H1 (cell line): ENCODE data around the gene FRMD4A. TPM values are rescaled to one million over a fixed set of nuclear protein-coding genes. Genes with fewer than 3 reads are reported as not detected.

Experiments
- EP300 ChIP-seq, 2 experiments: IDR thresholded peaks; 1 replicate in 1 of 2; 2 replicates in 1 of 2; pipeline ENCODE4 v1.6.1; 2011 to 2012; ENCODE audit warnings: low read depth in 2 of 2, low read length in 2 of 2, mild to moderate bottlenecking in 2 of 2, borderline replicate concordance in 1 of 2, inconsistent platforms in 1 of 2, moderate library complexity in 1 of 2
- GABPA ChIP-seq: IDR thresholded peaks from 2 replicates; pipeline ENCODE4 v1.6.1; 2011; ENCODE audit warnings: mild to moderate bottlenecking, low read length, moderate library complexity, borderline replicate concordance; ENCODE audit not compliant: insufficient read depth
- JUN ChIP-seq: IDR thresholded peaks from 2 replicates; pipeline ENCODE4 v1.6.1; 2011; ENCODE audit warnings: low read depth, mild to moderate bottlenecking, improper control_type of control experiment, low read length
- KDM5A ChIP-seq: fragments of 200-600 bp; IDR thresholded peaks from 2 replicates; pipeline ENCODE4 v1.7.1; 2012; ENCODE audit warnings: mild to moderate bottlenecking, low read length, inconsistent platforms, mixed read lengths
- NRF1 ChIP-seq: IDR thresholded peaks from 2 replicates; pipeline ENCODE4 v1.6.1; 2011; ENCODE audit warnings: mild to moderate bottlenecking, low read depth, low read length, improper control_type of control experiment
- RNF2 ChIP-seq: fragments of 200-900, 300-1000 bp; sonication (generic); IDR thresholded peaks from 2 replicates; pipeline ENCODE4 v1.7.1; 2016; ENCODE audit warnings: borderline replicate concordance, low read depth, mild to moderate bottlenecking, antibody characterized with exemption, low read length; ENCODE audit not compliant: poor library complexity, severe bottlenecking; ENCODE audit errors: missing control alignments
- SP2 ChIP-seq: IDR thresholded peaks from 2 replicates; pipeline ENCODE4 v1.6.1; 2012; ENCODE audit warnings: mild to moderate bottlenecking, low read length, inconsistent platforms
- ZNF274 ChIP-seq: IDR thresholded peaks from 2 replicates; pipeline ENCODE4 v1.7.0; 2012; ENCODE audit warnings: low read length, borderline replicate concordance; ENCODE audit errors: extremely low read depth
- polyA plus RNA-seq, 7 experiments: library from polyadenylated mRNA; depleted of rRNA in 3 of 7; stranded (reverse) in 5 of 7; unstranded in 2 of 7; fragments of >200 nt in 5 of 7; fragments of 200-250 nt in 2 of 7; gene quantifications; 1 replicate in 5 of 7; 2 replicates in 1 of 7; 4 replicates in 1 of 7; pipeline versions ENCODE4 v1.2.1 to v1.2.3, GENCODE V29; 2011 to 2013; ENCODE audit warnings: missing spikeins in 2 of 7, mixed read lengths in 2 of 7
- total RNA-seq: library from RNA; stranded (reverse); fragmentation: NEBNext Ultra II Directional; extraction: Animal tissue kit (Norgen Biotek cat#: 25700); gene quantifications from 2 replicates; pipeline ENCODE4 v1.2.1, GENCODE V29; 2021

Gene FRMD4A
- total and polyA plus RNA-seq, 2 of the 8 experiments (the other 6 are each of a cell fraction or from before 2014, with no cell fraction given), result 38.6 to 39.6 TPM

GRCh38 chr10:13946209-13946460 lies 384.6 kb downstream of the FRMD4A start (continued):
- TF ChIP-seq KDM5A, result no peak
- no peak for TF ChIP-seq RNF2
- no peak for TF ChIP-seq SP2
- TF ChIP-seq GABPA, result no peak
- TF ChIP-seq EP300 (IDR thresholded peaks at IDR 0.05; ENCODE audit: borderline replicate concordance in 1 of 2, low read depth in 2 of 2, low read length in 2 of 2), result no peak
- TF ChIP-seq ZNF274, result no peak
- no peak for TF ChIP-seq JUN
- no peak for TF ChIP-seq NRF1
- TF ChIP-seq, all 59 proteins: peak for 0
